Karpas-422 (cell line): ENCODE results near the gene AKAP9. TPM values are rescaled to one million over a fixed set of nuclear protein-coding genes. Genes with fewer than 3 reads are reported as not detected.
A peak's percentile ranks its signal among the peaks of the same experiment; 100 is the strongest.

Experiments
- DNase-seq: peaks from one replicate; pipeline ENCODE4 v3.0.0-alpha.2; 2015
- H2AFZ ChIP-seq: fragments of 200-600 bp; sonication (generic); 2 replicates; pipeline ENCODE4 v1.6.1; 2014; ENCODE audit warnings: antibody characterized with exemption, low read length, mixed read lengths
- H3K27ac ChIP-seq: fragments of 200-600 bp; sonication (generic); 2 replicates; pipeline ENCODE4 v1.5.1; 2014; ENCODE audit warnings: mild to moderate bottlenecking, low read length, moderate library complexity
- H3K27me3 ChIP-seq: fragments of 200-600 bp; sonication (generic); 2 replicates; pipeline ENCODE4 v1.6.1; 2014; ENCODE audit warnings: low read length, mixed read lengths
- H3K36me3 ChIP-seq: fragments of 200-600 bp; sonication (generic); 2 replicates; pipeline ENCODE4 v1.6.1; 2014; ENCODE audit warnings: low read length, mixed read lengths; ENCODE audit not compliant: insufficient read depth
- H3K4me1 ChIP-seq: fragments of 200-600 bp; sonication (generic); 2 replicates; pipeline ENCODE4 v1.6.1; 2014; ENCODE audit warnings: mild to moderate bottlenecking, low read length, mixed read lengths
- H3K4me2 ChIP-seq: fragments of 200-600 bp; sonication (generic); 2 replicates; pipeline ENCODE4 v1.6.1; 2014; ENCODE audit warnings: low read length, low read depth, mild to moderate bottlenecking; ENCODE audit not compliant: poor library complexity, severe bottlenecking
- H3K4me3 ChIP-seq: fragments of 200-600 bp; sonication (generic); 2 replicates; pipeline ENCODE4 v1.5.1; 2014; ENCODE audit warnings: mild to moderate bottlenecking, antibody characterized with exemption, low read length, mixed read lengths
- H3K79me2 ChIP-seq: fragments of 200-600 bp; sonication (generic); 2 replicates; pipeline ENCODE4 v1.6.1; 2014; ENCODE audit warnings: mild to moderate bottlenecking, low read length, mixed read lengths
- H3K9ac ChIP-seq: fragments of 200-600 bp; sonication (generic); 2 replicates; pipeline ENCODE4 v1.6.0; 2014; ENCODE audit warnings: low read length
- H3K9me2 ChIP-seq: fragments of 200-600 bp; sonication (generic), shearing (Covaris generic); replicated peaks from 2 replicates; pipeline ENCODE4 v1.6.0; 2014; ENCODE audit warnings: mild to moderate bottlenecking, low read length, moderate library complexity; ENCODE audit not compliant: insufficient read depth
- H3K9me3 ChIP-seq: fragments of 300-700, 200-600 bp; sonication (generic); 2 replicates; pipeline ENCODE4 v1.6.1; 2014; ENCODE audit warnings: low read length, mixed read lengths
- H4K20me1 ChIP-seq: fragments of 200-600 bp; sonication (generic); 2 replicates; pipeline ENCODE4 v1.6.1; 2014; ENCODE audit warnings: mild to moderate bottlenecking, antibody characterized with exemption, low read length, low read depth; ENCODE audit not compliant: insufficient read depth
- total RNA-seq: library from RNA; depleted of rRNA; stranded (reverse); fragments of >200 nt; shearing (Covaris generic); gene quantifications from 2 replicates; pipeline ENCODE4 v1.2.3, GENCODE V29; 2014; ENCODE audit warnings: low replicate concordance

AKAP9 gene
- total RNA-seq, 1 experiment from 2014 or later, result 92.9 TPM

DNA sequence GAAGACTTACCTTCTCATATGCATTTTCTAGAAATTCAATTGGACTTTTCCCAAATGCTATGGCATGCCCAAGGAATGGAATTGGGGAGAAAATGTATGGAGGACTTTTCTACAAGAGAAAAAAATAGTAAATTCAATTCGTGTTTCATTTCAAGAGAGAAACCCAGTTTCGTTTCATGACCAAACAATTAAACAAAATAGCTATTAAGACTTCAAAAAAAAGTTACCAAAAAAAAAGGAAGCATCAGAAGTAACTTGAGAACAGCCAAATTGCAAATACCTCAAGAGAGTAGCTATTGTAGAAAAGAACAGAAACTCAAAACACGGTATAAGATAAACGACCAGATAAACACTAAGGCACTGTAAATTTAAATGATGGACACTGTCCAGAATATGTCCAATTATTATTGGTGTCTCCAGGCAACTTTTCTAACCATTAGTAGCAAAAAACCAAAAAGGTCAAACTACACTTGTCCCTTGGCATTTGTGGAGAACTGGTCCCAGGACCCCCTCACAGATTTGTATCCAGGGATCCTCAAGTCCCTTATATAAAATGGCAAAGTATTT, 191.2 kb downstream of the AKAP9 start:
- peaks cover 71% of the 10 kb centered on the region for H3K79me2 ChIP-seq
- peaks cover 45% of the 10 kb centered on the region for H3K36me3 ChIP-seq
- peaks cover 43% of the 10 kb centered on the region for H3K4me1 ChIP-seq
- peak overlapping the region; percentile 96 for H3K9ac ChIP-seq
- H2AFZ ChIP-seq, result no peak overlapping the region
- no peaks in the 10 kb centered on the region for H3K9me2 ChIP-seq
- peak overlapping the region; percentile 95 for H3K4me2 ChIP-seq
- peaks cover 25% of the 10 kb centered on the region for H4K20me1 ChIP-seq
- H3K9me3 ChIP-seq, result no peaks in the 10 kb centered on the region
- peak; percentile 80 for DNase-seq
- H3K27ac ChIP-seq, result peak overlapping the region; percentile 88
- H3K4me3 ChIP-seq, result peak overlapping the region; percentile 99
- no peaks in the 10 kb centered on the region for H3K27me3 ChIP-seq

GRCh38 chr7:92133133-92133736, 192.6 kb downstream of the AKAP9 start:
- Histone ChIP-seq H3K79me2 (peaks cover 57% of the 10 kb centered on the region), H3K9me2 (no peaks in the 10 kb centered on the region), H3K9me3 (no peaks in the 10 kb centered on the region), H4K20me1 (peaks cover 25% of the 10 kb centered on the region), H3K27me3 (no peaks in the 10 kb centered on the region), H2AFZ (no peak overlapping the region), H3K27ac (peak overlapping the region; percentile 88), H3K4me2 (peak overlapping the region; percentile 95), H3K36me3 (peaks cover 32% of the 10 kb centered on the region), H3K9ac (peak overlapping the region; percentile 96), H3K4me1 (peaks cover 43% of the 10 kb centered on the region), H3K4me3 (peak overlapping the region; percentile 99)
- DNase-seq, result peak; percentile 53

DNA sequence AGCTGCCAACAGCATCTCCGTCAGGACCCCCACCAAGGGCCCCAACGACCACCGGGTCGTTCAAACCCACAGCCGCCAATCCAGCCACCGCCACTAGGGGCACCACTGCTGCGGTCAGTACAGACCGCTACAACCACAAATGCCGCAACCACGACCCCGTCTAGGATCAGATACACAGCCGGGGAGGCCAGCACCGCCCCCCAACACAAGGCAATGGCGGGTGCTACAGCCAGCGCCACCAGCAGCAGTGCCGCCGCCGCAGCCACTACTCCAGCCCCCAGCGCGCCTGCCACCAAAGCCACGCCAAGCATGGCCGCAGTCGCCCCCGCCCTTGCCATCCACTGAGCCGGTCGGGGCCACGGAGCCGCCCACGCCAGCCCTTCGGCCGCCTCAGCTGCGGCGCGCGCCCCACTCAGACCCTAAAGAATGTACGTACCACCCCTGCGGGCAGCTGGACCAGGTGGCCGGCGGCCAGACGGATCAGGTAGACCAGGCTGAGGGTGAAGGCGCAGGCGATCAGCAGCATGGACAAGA, 193.1 kb downstream of the AKAP9 start:
- peaks cover 43% of the 10 kb centered on the region for H3K4me1 ChIP-seq
- H3K4me2 ChIP-seq, result peak overlapping the region; percentile 95
- no peaks in the 10 kb centered on the region for H3K27me3 ChIP-seq
- H4K20me1 ChIP-seq, result peaks cover 25% of the 10 kb centered on the region
- peak overlapping the region; percentile 88 for H3K27ac ChIP-seq
- H3K79me2 ChIP-seq, result peaks cover 54% of the 10 kb centered on the region
- no peaks in the 10 kb centered on the region for H3K9me3 ChIP-seq
- H3K9ac ChIP-seq, result peak overlapping the region; percentile 96
- peak; percentile 84 for DNase-seq
- peaks cover 26% of the 10 kb centered on the region for H3K36me3 ChIP-seq
- peak overlapping the region; percentile 78; the same call in 1 of the 2 replicates for H2AFZ ChIP-seq
- no peaks in the 10 kb centered on the region for H3K9me2 ChIP-seq
- peak overlapping the region; percentile 99 for H3K4me3 ChIP-seq

- peaks cover 43% of the 10 kb centered on the region for H3K4me1 ChIP-seq
- H3K9me2 ChIP-seq, result no peaks in the 10 kb centered on the region
- peak within 1 kb of the TSS; percentile 99 for H3K4me3 ChIP-seq
- peaks cover 21% of the 10 kb centered on the region; the same call in 1 of the 2 replicates for H3K36me3 ChIP-seq
- H3K27ac ChIP-seq, result peak within 1 kb of the TSS; percentile 88
- no peaks in the 10 kb centered on the region for H3K9me3 ChIP-seq
- H3K4me2 ChIP-seq, result peak within 1 kb of the TSS; percentile 95
- no peaks in the 10 kb centered on the region for H3K27me3 ChIP-seq
- peak within 1 kb of the TSS; percentile 79 for H2AFZ ChIP-seq
- peak; percentile 97 for DNase-seq
- peak within 1 kb of the TSS; percentile 96 for H3K9ac ChIP-seq
- peaks cover 48% of the 10 kb centered on the region for H3K79me2 ChIP-seq
- H4K20me1 ChIP-seq, result peaks cover 25% of the 10 kb centered on the region
These were observed 193.8 kb downstream of the AKAP9 start, which contains the start of gene CYP51A1 for GRCh38 chr7:92134271-92135051. Gene CYP51A1, minus strand, starts transcription at chr7:92134477. Its CDS starts 113 bp downstream, at chr7:92134364.

DNA sequence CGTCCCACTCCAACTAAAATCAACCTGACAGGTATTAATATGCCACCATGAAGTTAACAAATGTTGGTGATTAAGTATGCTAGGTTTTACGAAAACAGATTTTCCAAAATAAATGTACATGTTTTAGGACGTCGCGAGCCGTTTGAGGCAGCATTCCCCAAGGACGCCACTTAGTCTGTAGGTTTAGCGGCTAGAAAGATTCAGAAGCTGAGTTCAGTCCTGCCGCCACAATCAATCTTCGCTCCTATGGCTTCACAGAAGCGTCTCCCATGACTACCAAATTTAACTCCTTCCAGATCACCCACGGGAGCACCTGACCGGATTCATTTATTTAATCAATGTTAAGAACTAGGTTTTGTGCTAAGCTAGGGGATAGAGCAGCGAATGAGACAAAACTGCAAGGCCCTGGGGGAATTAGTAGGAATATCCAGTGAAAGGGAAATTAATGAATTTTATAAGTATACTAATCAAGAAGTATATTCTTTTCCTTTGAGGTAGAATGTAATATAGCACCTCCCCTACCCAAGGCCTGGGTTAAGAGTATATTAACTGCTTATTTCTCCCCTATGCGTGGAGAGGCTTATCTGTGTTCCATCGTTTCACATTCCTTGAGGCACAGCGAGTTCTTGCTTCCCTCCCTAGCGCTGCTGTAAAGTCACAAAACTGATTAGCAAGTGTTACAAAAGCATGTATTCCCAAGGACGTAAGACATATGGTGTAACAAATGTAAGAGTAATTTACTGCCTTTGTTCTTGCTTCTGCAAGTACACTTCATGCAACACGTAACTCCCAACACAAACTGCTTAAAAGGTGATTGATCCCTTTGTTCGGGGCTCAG, 194.6 kb downstream of the AKAP9 start:
- H3K9ac ChIP-seq, result peak overlapping the region; percentile 96
- peak overlapping the region; percentile 73 for H2AFZ ChIP-seq
- H3K4me1 ChIP-seq, result peaks cover 39% of the 10 kb centered on the region
- H3K9me2 ChIP-seq, result no peaks in the 10 kb centered on the region
- H3K27ac ChIP-seq, result peak overlapping the region; percentile 88
- peak; percentile 68 for DNase-seq
- peaks cover 25% of the 10 kb centered on the region for H4K20me1 ChIP-seq
- H3K4me2 ChIP-seq, result peak overlapping the region; percentile 95
- H3K27me3 ChIP-seq, result no peaks in the 10 kb centered on the region
- H3K79me2 ChIP-seq, result peaks cover 40% of the 10 kb centered on the region
- H3K36me3 ChIP-seq, result peaks cover 13% of the 10 kb centered on the region; the same call in 1 of the 2 replicates
- H3K9me3 ChIP-seq, result no peaks in the 10 kb centered on the region
- peak overlapping the region; percentile 99 for H3K4me3 ChIP-seq

DNA sequence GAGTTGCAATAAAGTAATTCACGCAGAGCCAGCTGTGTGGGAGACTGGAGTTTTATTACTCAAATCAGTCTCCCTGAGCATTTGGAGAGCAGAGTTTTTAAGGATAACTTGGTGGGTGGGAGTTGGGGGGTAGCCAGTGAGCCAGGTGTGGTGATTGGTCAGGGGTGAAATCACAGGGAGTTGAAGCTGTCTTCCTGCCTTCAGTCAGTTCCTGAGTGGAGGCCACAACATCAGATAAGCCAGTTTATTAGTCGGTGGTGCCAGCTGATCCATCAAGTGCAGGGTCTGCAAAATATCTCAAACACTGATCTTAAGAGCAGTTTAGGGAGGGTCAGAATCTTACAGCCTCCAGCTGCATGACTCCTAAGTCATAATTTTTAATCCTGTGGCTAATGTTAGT, 196.9 kb downstream of the AKAP9 start:
- Histone ChIP-seq H4K20me1 (peaks cover 12% of the 10 kb centered on the region), H3K4me3 (no peak overlapping the region), H3K9me2 (no peaks in the 10 kb centered on the region), H3K9ac (no peak overlapping the region), H3K36me3 (no peaks in the 10 kb centered on the region), H3K27ac (no peak overlapping the region), H3K9me3 (no peaks in the 10 kb centered on the region), H3K4me2 (no peak overlapping the region), H3K79me2 (peaks cover 17% of the 10 kb centered on the region), H3K27me3 (no peaks in the 10 kb centered on the region), H3K4me1 (peaks cover 16% of the 10 kb centered on the region), H2AFZ (no peak overlapping the region)
- no peak for DNase-seq

GRCh38 chr7:92141161-92141560, 200.5 kb downstream of the AKAP9 start:
- Histone ChIP-seq H3K4me2 (no peak overlapping the region), H3K27me3 (no peaks in the 10 kb centered on the region), H3K79me2 (no peaks in the 10 kb centered on the region), H3K9ac (no peak overlapping the region), H3K9me3 (no peaks in the 10 kb centered on the region), H4K20me1 (no peaks in the 10 kb centered on the region), H3K27ac (no peak overlapping the region), H3K4me1 (no peaks in the 10 kb centered on the region), H3K4me3 (no peak overlapping the region), H3K9me2 (no peaks in the 10 kb centered on the region), H2AFZ (no peak overlapping the region), H3K36me3 (no peaks in the 10 kb centered on the region)
- DNase-seq, result no peak
